Measurements from ENCODE around the gene REC8. TPM values are rescaled to one million over a fixed set of nuclear protein-coding genes. Genes with fewer than 3 reads are reported as not detected.

REC8 gene
- total and polyA plus RNA-seq, 2 of the 13 experiments (the other 11 are each of a cell fraction or from before 2014, with no cell fraction given) = 3.4 to 14.7 TPM

DNA sequence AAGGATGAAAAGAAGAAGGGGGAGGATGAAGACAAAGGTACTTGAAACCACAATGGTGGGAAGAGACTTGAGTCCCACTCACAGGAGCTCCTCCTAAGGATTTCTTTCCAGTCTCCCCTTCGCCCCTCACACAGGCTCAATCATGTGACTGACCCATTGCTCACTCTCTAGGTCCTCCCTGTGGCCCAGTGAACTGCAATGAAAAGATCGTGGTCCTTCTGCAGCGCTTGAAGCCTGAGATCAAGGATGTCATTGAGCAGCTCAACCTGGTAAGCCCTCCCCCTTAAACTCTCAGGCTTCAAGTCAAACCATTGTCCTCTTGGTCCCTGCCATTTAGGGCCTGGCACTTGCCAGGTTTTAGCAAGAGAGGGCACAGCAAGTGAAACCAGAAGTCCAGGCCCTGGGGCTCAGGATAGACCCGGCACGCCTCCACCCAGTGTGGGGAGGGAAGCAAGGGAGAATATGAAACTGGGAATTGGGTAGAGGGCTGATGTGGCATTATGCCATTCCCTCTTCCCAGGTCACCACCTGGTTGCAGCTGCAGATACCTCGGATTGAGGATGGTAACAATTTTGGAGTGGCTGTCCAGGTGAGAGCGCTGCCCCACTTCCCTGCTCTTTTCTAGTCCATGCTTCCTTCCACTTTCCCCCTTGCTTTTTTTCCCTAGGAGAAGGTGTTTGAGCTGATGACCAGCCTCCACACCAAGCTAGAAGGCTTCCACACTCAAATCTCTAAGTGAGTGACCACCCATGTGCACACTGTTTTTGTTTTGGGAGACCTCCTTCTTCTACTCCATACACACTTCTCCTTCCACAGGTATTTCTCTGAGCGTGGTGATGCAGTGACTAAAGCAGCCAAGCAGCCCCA, 34.1 kb upstream of the REC8 start (continued):
- TF ChIP-seq, protein P1, sequence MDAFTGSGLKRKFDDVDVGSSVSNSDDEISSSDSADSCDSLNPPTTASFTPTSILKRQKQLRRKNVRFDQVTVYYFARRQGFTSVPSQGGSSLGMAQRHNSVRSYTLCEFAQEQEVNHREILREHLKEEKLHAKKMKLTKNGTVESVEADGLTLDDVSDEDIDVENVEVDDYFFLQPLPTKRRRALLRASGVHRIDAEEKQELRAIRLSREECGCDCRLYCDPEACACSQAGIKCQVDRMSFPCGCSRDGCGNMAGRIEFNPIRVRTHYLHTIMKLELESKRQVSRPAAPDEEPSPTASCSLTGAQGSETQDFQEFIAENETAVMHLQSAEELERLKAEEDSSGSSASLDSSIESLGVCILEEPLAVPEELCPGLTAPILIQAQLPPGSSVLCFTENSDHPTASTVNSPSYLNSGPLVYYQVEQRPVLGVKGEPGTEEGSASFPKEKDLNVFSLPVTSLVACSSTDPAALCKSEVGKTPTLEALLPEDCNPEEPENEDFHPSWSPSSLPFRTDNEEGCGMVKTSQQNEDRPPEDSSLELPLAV (CRISPR knock-in tag; conservative IDR thresholded peaks at IDR 0.05; ENCODE audit: low read depth) = no peak
- TF ChIP-seq RBFOX2 (IDR thresholded peaks at IDR 0.05; ENCODE audit: low read depth, low read length) (peak; percentile 57), ZNF567 (CRISPR knock-in tag; IDR thresholded peaks at IDR 0.05; ENCODE audit: borderline replicate concordance) (0 out of 2 replicates have a peak, but pooled peaks have one; percentile 73), GZF1 (CRISPR knock-in tag; IDR thresholded peaks at IDR 0.05) (no peak), ZNF317 (CRISPR knock-in tag; IDR thresholded peaks at IDR 0.05) (no peak), POLR2AphosphoS5 (IDR thresholded peaks at IDR 0.05; ENCODE audit: low read depth, low read length) (peak; percentile 63), ZNF430 (CRISPR knock-in tag; IDR thresholded peaks at IDR 0.05) (no peak), NR2C2 (CRISPR knock-in tag; IDR thresholded peaks at IDR 0.05; ENCODE audit: borderline replicate concordance) (no peak), ZFP36 (IDR thresholded peaks at IDR 0.05; ENCODE audit: borderline replicate concordance, low read depth, low read length, partially characterized antibody) (no peak), RBM22 (optimal IDR thresholded peaks at IDR 0.05; ENCODE audit: low read length) (peak; percentile 85), MLLT10 (CRISPR knock-in tag; IDR thresholded peaks at IDR 0.05) (no peak), TBX2 (CRISPR knock-in tag; IDR thresholded peaks at IDR 0.05; ENCODE audit: borderline replicate concordance) (no peak), ZNF781 (CRISPR knock-in tag; IDR thresholded peaks at IDR 0.05; ENCODE audit: borderline replicate concordance, not compliant biosample characterization) (peak; percentile 30), GATAD2A (CRISPR knock-in tag; IDR thresholded peaks at IDR 0.05) (no peak), ZBTB38 (CRISPR knock-in tag; IDR thresholded peaks at IDR 0.05) (peak; percentile 1; the same call in 1 of the 2 replicates), ETV6 (CRISPR knock-in tag; conservative IDR thresholded peaks at IDR 0.05) (no peak)
- TF ChIP-seq, protein P2, sequence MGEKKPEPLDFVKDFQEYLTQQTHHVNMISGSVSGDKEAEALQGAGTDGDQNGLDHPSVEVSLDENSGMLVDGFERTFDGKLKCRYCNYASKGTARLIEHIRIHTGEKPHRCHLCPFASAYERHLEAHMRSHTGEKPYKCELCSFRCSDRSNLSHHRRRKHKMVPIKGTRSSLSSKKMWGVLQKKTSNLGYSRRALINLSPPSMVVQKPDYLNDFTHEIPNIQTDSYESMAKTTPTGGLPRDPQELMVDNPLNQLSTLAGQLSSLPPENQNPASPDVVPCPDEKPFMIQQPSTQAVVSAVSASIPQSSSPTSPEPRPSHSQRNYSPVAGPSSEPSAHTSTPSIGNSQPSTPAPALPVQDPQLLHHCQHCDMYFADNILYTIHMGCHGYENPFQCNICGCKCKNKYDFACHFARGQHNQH (CRISPR knock-in tag; IDR thresholded peaks at IDR 0.05) = 0 out of 2 replicates have a peak, but pooled peaks have one; percentile 4
- TF ChIP-seq, protein P3, sequence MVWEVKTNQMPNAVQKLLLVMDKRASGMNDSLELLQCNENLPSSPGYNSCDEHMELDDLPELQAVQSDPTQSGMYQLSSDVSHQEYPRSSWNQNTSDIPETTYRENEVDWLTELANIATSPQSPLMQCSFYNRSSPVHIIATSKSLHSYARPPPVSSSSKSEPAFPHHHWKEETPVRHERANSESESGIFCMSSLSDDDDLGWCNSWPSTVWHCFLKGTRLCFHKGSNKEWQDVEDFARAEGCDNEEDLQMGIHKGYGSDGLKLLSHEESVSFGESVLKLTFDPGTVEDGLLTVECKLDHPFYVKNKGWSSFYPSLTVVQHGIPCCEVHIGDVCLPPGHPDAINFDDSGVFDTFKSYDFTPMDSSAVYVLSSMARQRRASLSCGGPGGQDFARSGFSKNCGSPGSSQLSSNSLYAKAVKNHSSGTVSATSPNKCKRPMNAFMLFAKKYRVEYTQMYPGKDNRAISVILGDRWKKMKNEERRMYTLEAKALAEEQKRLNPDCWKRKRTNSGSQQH (CRISPR knock-in tag; IDR thresholded peaks at IDR 0.05; ENCODE audit: low read depth) = no peak
- TF ChIP-seq, protein P4, sequence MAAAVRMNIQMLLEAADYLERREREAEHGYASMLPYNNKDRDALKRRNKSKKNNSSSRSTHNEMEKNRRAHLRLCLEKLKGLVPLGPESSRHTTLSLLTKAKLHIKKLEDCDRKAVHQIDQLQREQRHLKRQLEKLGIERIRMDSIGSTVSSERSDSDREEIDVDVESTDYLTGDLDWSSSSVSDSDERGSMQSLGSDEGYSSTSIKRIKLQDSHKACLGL (CRISPR knock-in tag; IDR thresholded peaks at IDR 0.05) = no peak
- TF ChIP-seq, protein P5, sequence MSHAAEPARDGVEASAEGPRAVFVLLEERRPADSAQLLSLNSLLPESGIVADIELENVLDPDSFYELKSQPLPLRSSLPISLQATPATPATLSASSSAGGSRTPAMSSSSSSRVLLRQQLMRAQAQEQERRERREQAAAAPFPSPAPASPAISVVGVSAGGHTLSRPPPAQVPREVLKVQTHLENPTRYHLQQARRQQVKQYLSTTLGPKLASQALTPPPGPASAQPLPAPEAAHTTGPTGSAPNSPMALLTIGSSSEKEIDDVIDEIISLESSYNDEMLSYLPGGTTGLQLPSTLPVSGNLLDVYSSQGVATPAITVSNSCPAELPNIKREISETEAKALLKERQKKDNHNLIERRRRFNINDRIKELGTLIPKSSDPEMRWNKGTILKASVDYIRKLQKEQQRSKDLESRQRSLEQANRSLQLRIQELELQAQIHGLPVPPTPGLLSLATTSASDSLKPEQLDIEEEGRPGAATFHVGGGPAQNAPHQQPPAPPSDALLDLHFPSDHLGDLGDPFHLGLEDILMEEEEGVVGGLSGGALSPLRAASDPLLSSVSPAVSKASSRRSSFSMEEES (CRISPR knock-in tag; IDR thresholded peaks at IDR 0.05) = no peak
- TF ChIP-seq, protein P6, sequence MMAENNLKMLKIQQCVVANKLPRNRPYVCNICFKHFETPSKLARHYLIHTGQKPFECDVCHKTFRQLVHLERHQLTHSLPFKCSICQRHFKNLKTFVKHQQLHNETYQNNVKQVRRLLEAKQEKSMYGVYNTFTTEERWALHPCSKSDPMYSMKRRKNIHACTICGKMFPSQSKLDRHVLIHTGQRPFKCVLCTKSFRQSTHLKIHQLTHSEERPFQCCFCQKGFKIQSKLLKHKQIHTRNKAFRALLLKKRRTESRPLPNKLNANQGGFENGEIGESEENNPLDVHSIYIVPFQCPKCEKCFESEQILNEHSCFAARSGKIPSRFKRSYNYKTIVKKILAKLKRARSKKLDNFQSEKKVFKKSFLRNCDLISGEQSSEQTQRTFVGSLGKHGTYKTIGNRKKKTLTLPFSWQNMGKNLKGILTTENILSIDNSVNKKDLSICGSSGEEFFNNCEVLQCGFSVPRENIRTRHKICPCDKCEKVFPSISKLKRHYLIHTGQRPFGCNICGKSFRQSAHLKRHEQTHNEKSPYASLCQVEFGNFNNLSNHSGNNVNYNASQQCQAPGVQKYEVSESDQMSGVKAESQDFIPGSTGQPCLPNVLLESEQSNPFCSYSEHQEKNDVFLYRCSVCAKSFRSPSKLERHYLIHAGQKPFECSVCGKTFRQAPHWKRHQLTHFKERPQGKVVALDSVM (CRISPR knock-in tag; IDR thresholded peaks at IDR 0.05) = no peak

Measured in HepG2 (cell line).